ENCODE results near the gene LRRC45. TPM values are rescaled to one million over a fixed set of nuclear protein-coding genes. Genes with fewer than 3 reads are reported as not detected.

The LRRC45 gene
- total and polyA plus RNA-seq, 2 experiments from 2014 or later, result 16.1 to 40.7 TPM

GRCh38 chr17:81999587-81999975 lies 23.5 kb upstream of the LRRC45 start:
- H3K4me3 ChIP-seq, result no peak overlapping the region
- Mint-ChIP-seq H3K4me1 (peaks cover 2% of the 10 kb centered on the region; the same call in 1 of the 3 replicates), H3K27me3 (ENCODE audit: insufficient read depth, low read depth, poor library complexity) (peaks cover 14% of the 10 kb centered on the region), H3K36me3 (ENCODE audit: low read depth) (peaks cover 6% of the 10 kb centered on the region; the same call in 1 of the 3 replicates), H3K9me3 (no peaks in the 10 kb centered on the region), H3K27ac (no peak overlapping the region), H3K4me3 (no peak overlapping the region)
- no peaks in the 10 kb centered on the region for H3K36me3 ChIP-seq (ENCODE audit: insufficient read depth)
- ATAC-seq (no peak), DNase-seq (ENCODE audit: low spot score) (no peak)
- H2AFZ ChIP-seq, result no peak overlapping the region
- no peak overlapping the region for H3K27ac ChIP-seq (ENCODE audit: low read depth)
- 0 out of 2 replicates have a peak, but pooled peaks cover 2% of the 10 kb centered on the region for H3F3A ChIP-seq (replicated peaks; ENCODE audit: low read depth)
- H3K79me2 ChIP-seq (replicated peaks; ENCODE audit: insufficient read depth), result no peaks in the 10 kb centered on the region
- no peaks in the 10 kb centered on the region for H3K27me3 ChIP-seq (ENCODE audit: insufficient read depth)
- no peak overlapping the region for H3K4me2 ChIP-seq
- no peaks in the 10 kb centered on the region for H3K9me2 ChIP-seq (ENCODE audit: insufficient read depth)
- no peaks in the 10 kb centered on the region for H3K4me1 ChIP-seq (ENCODE audit: insufficient read depth)
- TF ChIP-seq POLR2AphosphoS5 (IDR thresholded peaks at IDR 0.05; ENCODE audit: low read depth) (no peak), ZNF114 (CRISPR knock-in tag; IDR thresholded peaks at IDR 0.05) (no peak), JUNB (IDR thresholded peaks at IDR 0.05; ENCODE audit: unreplicated experiment) (no peak), CTCF (conservative IDR thresholded peaks at IDR 0.05; ENCODE audit: low read depth in 2 of 2) (no peak), CREB1 (CRISPR knock-in tag; IDR thresholded peaks at IDR 0.05; ENCODE audit: low read depth) (no peak), NANOG (IDR thresholded peaks at IDR 0.05; ENCODE audit: borderline replicate concordance) (no peak), ZNF462 (CRISPR knock-in tag; IDR thresholded peaks at IDR 0.05) (no peak), EZH2phosphoT487 (IDR thresholded peaks at IDR 0.05; ENCODE audit: unreplicated experiment) (no peak), EZH2 (IDR thresholded peaks at IDR 0.05; ENCODE audit: low read depth, unreplicated experiment) (no peak), ETS1 (IDR thresholded peaks at IDR 0.05) (no peak)
- TF ChIP-seq, protein P1, sequence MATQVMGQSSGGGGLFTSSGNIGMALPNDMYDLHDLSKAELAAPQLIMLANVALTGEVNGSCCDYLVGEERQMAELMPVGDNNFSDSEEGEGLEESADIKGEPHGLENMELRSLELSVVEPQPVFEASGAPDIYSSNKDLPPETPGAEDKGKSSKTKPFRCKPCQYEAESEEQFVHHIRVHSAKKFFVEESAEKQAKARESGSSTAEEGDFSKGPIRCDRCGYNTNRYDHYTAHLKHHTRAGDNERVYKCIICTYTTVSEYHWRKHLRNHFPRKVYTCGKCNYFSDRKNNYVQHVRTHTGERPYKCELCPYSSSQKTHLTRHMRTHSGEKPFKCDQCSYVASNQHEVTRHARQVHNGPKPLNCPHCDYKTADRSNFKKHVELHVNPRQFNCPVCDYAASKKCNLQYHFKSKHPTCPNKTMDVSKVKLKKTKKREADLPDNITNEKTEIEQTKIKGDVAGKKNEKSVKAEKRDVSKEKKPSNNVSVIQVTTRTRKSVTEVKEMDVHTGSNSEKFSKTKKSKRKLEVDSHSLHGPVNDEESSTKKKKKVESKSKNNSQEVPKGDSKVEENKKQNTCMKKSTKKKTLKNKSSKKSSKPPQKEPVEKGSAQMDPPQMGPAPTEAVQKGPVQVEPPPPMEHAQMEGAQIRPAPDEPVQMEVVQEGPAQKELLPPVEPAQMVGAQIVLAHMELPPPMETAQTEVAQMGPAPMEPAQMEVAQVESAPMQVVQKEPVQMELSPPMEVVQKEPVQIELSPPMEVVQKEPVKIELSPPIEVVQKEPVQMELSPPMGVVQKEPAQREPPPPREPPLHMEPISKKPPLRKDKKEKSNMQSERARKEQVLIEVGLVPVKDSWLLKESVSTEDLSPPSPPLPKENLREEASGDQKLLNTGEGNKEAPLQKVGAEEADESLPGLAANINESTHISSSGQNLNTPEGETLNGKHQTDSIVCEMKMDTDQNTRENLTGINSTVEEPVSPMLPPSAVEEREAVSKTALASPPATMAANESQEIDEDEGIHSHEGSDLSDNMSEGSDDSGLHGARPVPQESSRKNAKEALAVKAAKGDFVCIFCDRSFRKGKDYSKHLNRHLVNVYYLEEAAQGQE (IDR thresholded peaks at IDR 0.05; ENCODE audit: unreplicated experiment), result no peak
- 0 out of 2 replicates have a peak, but pooled peaks cover 4% of the 10 kb centered on the region for H4K20me1 ChIP-seq (replicated peaks; ENCODE audit: insufficient read depth)
